Measurements from ENCODE around the gene ERFL.

ERFL gene

GRCh38 chr19:41930926-41931592 is 2.8 kb upstream of the ERFL start:
- no peak overlapping the region for H3K27ac ChIP-seq (ENCODE audit: low read length)
- peaks cover 5% of the 10 kb centered on the region; the same call in 1 of the 2 replicates for H3K36me3 ChIP-seq (ENCODE audit: insufficient read depth, low read length)
- no peak for TF ChIP-seq EZH2 (IDR thresholded peaks at IDR 0.05; ENCODE audit: borderline replicate concordance, low read depth, low read length, severe bottlenecking)
- TF ChIP-seq CTCF (IDR thresholded peaks at IDR 0.05; ENCODE audit: borderline replicate concordance, extremely low read depth, low read length, poor library complexity, severe bottlenecking), result no peak
- no peak overlapping the region for H3K4me2 ChIP-seq (ENCODE audit: insufficient read depth, low read length)
- H2AFZ ChIP-seq (ENCODE audit: low read depth, low read length), result no peak overlapping the region
- H4K20me1 ChIP-seq (ENCODE audit: insufficient read depth, low read length), result peaks cover 4% of the 10 kb centered on the region; the same call in 1 of the 2 replicates
- H3K9me3 ChIP-seq (ENCODE audit: insufficient read depth, low read length, severe bottlenecking), result no peaks in the 10 kb centered on the region
- ATAC-seq (ENCODE audit: insufficient read depth, low read depth) (no peak), DNase-seq (no peak)
- no peak overlapping the region for H3K9ac ChIP-seq (ENCODE audit: low read depth, low read length)
- H3K4me1 ChIP-seq (ENCODE audit: insufficient read depth, low read length), result peaks cover 49% of the 10 kb centered on the region
- H3K79me2 ChIP-seq (ENCODE audit: insufficient read depth, low read length), result peaks cover 6% of the 10 kb centered on the region
- H3K27me3 ChIP-seq (ENCODE audit: insufficient read depth, low read length, poor library complexity), result no peaks in the 10 kb centered on the region
- H3K4me3 ChIP-seq (ENCODE audit: low read depth in 1 of 2, low read length in 2 of 2), result no peak overlapping the region

- Histone ChIP-seq H3K4me2 (ENCODE audit: insufficient read depth, low read length) (peak overlapping the region; percentile 90; the same call in 1 of the 2 replicates), H3K27ac (ENCODE audit: low read length) (no peak overlapping the region), H3K9ac (ENCODE audit: low read depth, low read length) (no peak overlapping the region), H3K27me3 (ENCODE audit: insufficient read depth, low read length, poor library complexity) (no peaks in the 10 kb centered on the region), H3K36me3 (ENCODE audit: insufficient read depth, low read length) (peaks cover 5% of the 10 kb centered on the region; the same call in 1 of the 2 replicates), H3K4me3 (ENCODE audit: low read depth in 1 of 2, low read length in 2 of 2) (no peak overlapping the region), H3K9me3 (ENCODE audit: insufficient read depth, low read length, severe bottlenecking) (no peaks in the 10 kb centered on the region), H4K20me1 (ENCODE audit: insufficient read depth, low read length) (peaks cover 9% of the 10 kb centered on the region; the same call in 1 of the 2 replicates), H3K79me2 (ENCODE audit: insufficient read depth, low read length) (peaks cover 6% of the 10 kb centered on the region), H3K4me1 (ENCODE audit: insufficient read depth, low read length) (peaks cover 49% of the 10 kb centered on the region), H2AFZ (ENCODE audit: low read depth, low read length) (no peak overlapping the region)
- no peak for ATAC-seq (ENCODE audit: insufficient read depth, low read depth)
- no peak for TF ChIP-seq EZH2 (IDR thresholded peaks at IDR 0.05; ENCODE audit: borderline replicate concordance, low read depth, low read length, severe bottlenecking)
- DNase-seq, result no peak
These were observed 2.1 kb upstream of the ERFL start for GRCh38 chr19:41930322-41930722.

GRCh38 chr19:41929536-41930071 is 1.4 kb upstream of the ERFL start:
- Histone ChIP-seq H3K27me3 (ENCODE audit: insufficient read depth, low read length, poor library complexity) (no peaks in the 10 kb centered on the region), H3K4me1 (ENCODE audit: insufficient read depth, low read length) (peaks cover 45% of the 10 kb centered on the region), H3K27ac (ENCODE audit: low read length) (peak overlapping the region; percentile 79; the same call in 1 of the 2 replicates), H3K79me2 (ENCODE audit: insufficient read depth, low read length) (peaks cover 6% of the 10 kb centered on the region), H3K36me3 (ENCODE audit: insufficient read depth, low read length) (peaks cover 5% of the 10 kb centered on the region; the same call in 1 of the 2 replicates), H2AFZ (ENCODE audit: low read depth, low read length) (no peak overlapping the region), H3K9ac (ENCODE audit: low read depth, low read length) (peak overlapping the region; percentile 64; the same call in 1 of the 2 replicates), H3K9me3 (ENCODE audit: insufficient read depth, low read length, severe bottlenecking) (no peaks in the 10 kb centered on the region), H3K4me3 (ENCODE audit: low read depth in 1 of 2, low read length in 2 of 2) (peak overlapping the region in 1 of 2 experiments; percentile 84; a peak in 2 of 4 replicates), H3K4me2 (ENCODE audit: insufficient read depth, low read length) (peak overlapping the region; percentile 90), H4K20me1 (ENCODE audit: insufficient read depth, low read length) (peaks cover 9% of the 10 kb centered on the region; the same call in 1 of the 2 replicates)
- ATAC-seq (ENCODE audit: insufficient read depth, low read depth), result no peak
- TF ChIP-seq EZH2 (IDR thresholded peaks at IDR 0.05; ENCODE audit: borderline replicate concordance, low read depth, low read length, severe bottlenecking) (no peak), CTCF (IDR thresholded peaks at IDR 0.05; ENCODE audit: borderline replicate concordance, extremely low read depth, low read length, poor library complexity, severe bottlenecking) (no peak)
- DNase-seq, result no peak
